Loucy (cell line): ENCODE results near the gene ARL10.

ENCODE experiments used
- CTCF ChIP-seq: fragments of 200-600 bp; sonication (generic); conservative IDR thresholded peaks from 2 replicates; pipeline ENCODE4 v1.5.1; 2014; ENCODE audit warnings: mild to moderate bottlenecking, antibody characterized with exemption, low read length
- EZH2phosphoT487 ChIP-seq: fragments of 200-600 bp; IDR thresholded peaks from 2 replicates; pipeline ENCODE4 v1.6.1; 2018; ENCODE audit warnings: antibody characterized with exemption, mild to moderate bottlenecking, moderate library complexity, borderline replicate concordance

DNA sequence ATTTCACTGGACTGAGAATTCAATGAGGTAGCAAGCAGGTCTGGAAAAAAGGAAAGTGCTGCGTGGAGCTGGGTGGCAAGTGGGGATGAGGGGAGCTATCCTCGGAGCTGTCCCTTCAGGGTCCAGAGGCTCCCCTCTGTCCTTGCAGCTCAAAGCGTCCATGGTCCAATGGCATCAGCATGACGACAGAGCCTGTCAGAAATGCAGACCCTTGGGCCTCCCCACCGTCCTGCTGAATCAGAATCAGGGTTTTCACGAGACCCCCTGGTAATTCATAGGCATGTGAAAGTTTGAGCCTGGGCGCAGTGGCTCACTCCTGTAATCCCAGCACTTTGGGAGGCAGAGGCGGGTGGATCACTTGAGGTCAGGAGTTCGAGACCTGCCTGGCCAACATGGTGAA, 28.8 kb downstream of the ARL10 start:
- TF ChIP-seq CTCF: no peak
- no peak for TF ChIP-seq EZH2phosphoT487
